ENCODE measurements around the gene CNTN1. TPM values are rescaled to one million over a fixed set of nuclear protein-coding genes. Genes with fewer than 3 reads are reported as not detected.

Gene CNTN1
- total and polyA plus RNA-seq, 10 of the 15 experiments (the other 5 are each of a cell fraction or from before 2014, with no cell fraction given): 0.06 to 0.14 TPM; not detected in 8

DNA sequence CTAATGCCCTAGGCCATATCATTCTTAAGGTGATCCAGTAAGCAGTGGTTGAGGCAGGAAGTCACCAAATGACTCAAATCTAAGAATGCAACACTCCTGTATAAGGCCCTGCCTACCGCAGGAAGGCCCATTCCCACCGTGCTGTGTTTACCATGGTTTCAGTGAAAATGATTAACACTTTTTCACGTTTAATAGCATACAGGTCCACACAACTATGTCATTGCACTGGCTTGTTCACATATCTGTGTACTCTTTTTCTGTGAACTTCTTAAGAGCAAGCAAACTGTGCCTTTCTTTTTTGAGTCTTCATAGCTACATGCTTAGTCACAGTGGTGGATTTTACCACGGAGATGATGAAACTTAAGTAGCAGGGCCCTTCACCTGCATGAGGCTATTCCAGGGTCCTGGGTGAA is 214.9 kb downstream of the CNTN1 start (continued):
- TF ChIP-seq, protein P1, sequence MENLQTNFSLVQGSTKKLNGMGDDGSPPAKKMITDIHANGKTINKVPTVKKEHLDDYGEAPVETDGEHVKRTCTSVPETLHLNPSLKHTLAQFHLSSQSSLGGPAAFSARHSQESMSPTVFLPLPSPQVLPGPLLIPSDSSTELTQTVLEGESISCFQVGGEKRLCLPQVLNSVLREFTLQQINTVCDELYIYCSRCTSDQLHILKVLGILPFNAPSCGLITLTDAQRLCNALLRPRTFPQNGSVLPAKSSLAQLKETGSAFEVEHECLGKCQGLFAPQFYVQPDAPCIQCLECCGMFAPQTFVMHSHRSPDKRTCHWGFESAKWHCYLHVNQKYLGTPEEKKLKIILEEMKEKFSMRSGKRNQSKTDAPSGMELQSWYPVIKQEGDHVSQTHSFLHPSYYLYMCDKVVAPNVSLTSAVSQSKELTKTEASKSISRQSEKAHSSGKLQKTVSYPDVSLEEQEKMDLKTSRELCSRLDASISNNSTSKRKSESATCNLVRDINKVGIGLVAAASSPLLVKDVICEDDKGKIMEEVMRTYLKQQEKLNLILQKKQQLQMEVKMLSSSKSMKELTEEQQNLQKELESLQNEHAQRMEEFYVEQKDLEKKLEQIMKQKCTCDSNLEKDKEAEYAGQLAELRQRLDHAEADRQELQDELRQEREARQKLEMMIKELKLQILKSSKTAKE (IDR thresholded peaks at IDR 0.05; ENCODE audit: low read depth, poor library complexity, severe bottlenecking): no peak
- TF ChIP-seq ATF7 (IDR thresholded peaks at IDR 0.05; ENCODE audit: low read depth) (0 out of 2 replicates have a peak, but pooled peaks have one; percentile 23), NFIC (IDR thresholded peaks at IDR 0.05; ENCODE audit: low read depth, low read length) (peak; percentile 76)
- TF ChIP-seq, protein P2, sequence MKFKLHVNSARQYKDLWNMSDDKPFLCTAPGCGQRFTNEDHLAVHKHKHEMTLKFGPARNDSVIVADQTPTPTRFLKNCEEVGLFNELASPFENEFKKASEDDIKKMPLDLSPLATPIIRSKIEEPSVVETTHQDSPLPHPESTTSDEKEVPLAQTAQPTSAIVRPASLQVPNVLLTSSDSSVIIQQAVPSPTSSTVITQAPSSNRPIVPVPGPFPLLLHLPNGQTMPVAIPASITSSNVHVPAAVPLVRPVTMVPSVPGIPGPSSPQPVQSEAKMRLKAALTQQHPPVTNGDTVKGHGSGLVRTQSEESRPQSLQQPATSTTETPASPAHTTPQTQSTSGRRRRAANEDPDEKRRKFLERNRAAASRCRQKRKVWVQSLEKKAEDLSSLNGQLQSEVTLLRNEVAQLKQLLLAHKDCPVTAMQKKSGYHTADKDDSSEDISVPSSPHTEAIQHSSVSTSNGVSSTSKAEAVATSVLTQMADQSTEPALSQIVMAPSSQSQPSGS (IDR thresholded peaks at IDR 0.05; ENCODE audit: low read length): peak; percentile 61; the same call in 1 of the 2 replicates

DNA sequence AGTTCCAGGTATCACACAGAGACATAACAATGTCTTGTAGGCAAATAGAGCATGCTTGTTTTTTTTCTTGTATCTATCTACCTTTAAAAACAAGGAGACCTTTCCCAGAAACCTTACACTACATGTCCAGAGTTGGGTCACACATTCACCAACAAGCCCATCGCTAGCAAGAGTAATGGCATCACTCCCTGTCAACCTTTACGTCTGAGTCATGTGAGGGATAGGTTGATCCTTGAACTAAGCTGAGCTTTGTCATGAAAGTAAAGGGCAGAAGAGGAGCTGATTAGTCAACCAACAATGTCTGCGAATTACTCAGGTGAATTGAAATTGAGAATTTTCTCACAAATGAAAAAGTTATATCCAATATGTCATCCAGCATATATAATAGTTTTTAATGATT is 219.4 kb downstream of the CNTN1 start:
- no peak for FAIRE-seq
- no peaks in the 10 kb centered on the region for H3K9me3 ChIP-seq (replicated peaks; ENCODE audit: control insufficient read depth, insufficient read depth, low read length)
- ChIA-PET POLR2A (no interaction called here), RAD21 (ENCODE audit: unreplicated experiment) (no interaction called here), SMC1A (ENCODE audit: uncharacterized antibody, unreplicated experiment) (no interaction called here), CTCF (no interaction called here)
- in situ Hi-C loops (cut with MboI) (loop anchor here (10.0 kb wide), 1 partner anchor 467 kb away; no protein-coding TSS in a partner anchor), intact Hi-C loops (cut with micrococcal nuclease; ENCODE audit: unreplicated experiment) (no loop called here)
- no peaks in the 10 kb centered on the region for H3K79me2 ChIP-seq (ENCODE audit: control insufficient read depth, insufficient read depth, low read length)
- no peak overlapping the region for H3K27ac ChIP-seq (ENCODE audit: control insufficient read depth, insufficient read depth)
- no TSS peak for BruUV-seq (replicated peaks)
- no peaks in the 10 kb centered on the region for H4K20me1 ChIP-seq (ENCODE audit: control insufficient read depth, insufficient read depth)
- H3K36me3 ChIP-seq (ENCODE audit: control insufficient read depth in 2 of 2, insufficient read depth in 2 of 2, low read length in 1 of 2): no peaks in the 10 kb centered on the region
- H3K4me1 ChIP-seq (ENCODE audit: control insufficient read depth, insufficient read depth, low read length): no peaks in the 10 kb centered on the region; the same call in 1 of the 2 replicates
- TF ChIP-seq RB1 (IDR thresholded peaks at IDR 0.05; ENCODE audit: borderline replicate concordance) (no peak), EZH2 (IDR thresholded peaks at IDR 0.05; ENCODE audit: borderline replicate concordance, control insufficient read depth, low read depth, low read length) (no peak), ATF3 (IDR thresholded peaks at IDR 0.05; ENCODE audit: borderline replicate concordance, extremely low read depth, low read depth, low read length) (no peak), MEF2B (IDR thresholded peaks at IDR 0.05; ENCODE audit: partially characterized antibody, poor library complexity, severe bottlenecking) (no peak), BCL3 (IDR thresholded peaks at IDR 0.05; ENCODE audit: borderline replicate concordance, insufficient read depth, low read depth, low read length, poor library complexity, severe bottlenecking) (no peak), ZBED1 (IDR thresholded peaks at IDR 0.05; ENCODE audit: borderline replicate concordance) (no peak), BCL11A (IDR thresholded peaks at IDR 0.05; ENCODE audit: low read depth, low read length) (no peak), KLF5 (IDR thresholded peaks at IDR 0.05; ENCODE audit: partially characterized antibody) (no peak), HDAC6 (IDR thresholded peaks at IDR 0.05; ENCODE audit: unreplicated experiment) (no peak), CREM (IDR thresholded peaks at IDR 0.05; ENCODE audit: low read depth) (no peak)
- TF ChIP-seq, protein P3, sequence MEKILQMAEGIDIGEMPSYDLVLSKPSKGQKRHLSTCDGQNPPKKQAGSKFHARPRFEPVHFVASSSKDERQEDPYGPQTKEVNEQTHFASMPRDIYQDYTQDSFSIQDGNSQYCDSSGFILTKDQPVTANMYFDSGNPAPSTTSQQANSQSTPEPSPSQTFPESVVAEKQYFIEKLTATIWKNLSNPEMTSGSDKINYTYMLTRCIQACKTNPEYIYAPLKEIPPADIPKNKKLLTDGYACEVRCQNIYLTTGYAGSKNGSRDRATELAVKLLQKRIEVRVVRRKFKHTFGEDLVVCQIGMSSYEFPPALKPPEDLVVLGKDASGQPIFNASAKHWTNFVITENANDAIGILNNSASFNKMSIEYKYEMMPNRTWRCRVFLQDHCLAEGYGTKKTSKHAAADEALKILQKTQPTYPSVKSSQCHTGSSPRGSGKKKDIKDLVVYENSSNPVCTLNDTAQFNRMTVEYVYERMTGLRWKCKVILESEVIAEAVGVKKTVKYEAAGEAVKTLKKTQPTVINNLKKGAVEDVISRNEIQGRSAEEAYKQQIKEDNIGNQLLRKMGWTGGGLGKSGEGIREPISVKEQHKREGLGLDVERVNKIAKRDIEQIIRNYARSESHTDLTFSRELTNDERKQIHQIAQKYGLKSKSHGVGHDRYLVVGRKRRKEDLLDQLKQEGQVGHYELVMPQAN (conservative IDR thresholded peaks at IDR 0.05): no peak
- H3K27me3 ChIP-seq (replicated peaks in 1 of 2; ENCODE audit: control insufficient read depth in 2 of 2, insufficient read depth in 2 of 2, low read length in 1 of 2): no peaks in the 10 kb centered on the region
- H3K4me2 ChIP-seq (ENCODE audit: control insufficient read depth, insufficient read depth): no peak overlapping the region
- no peak overlapping the region for H2AFZ ChIP-seq (ENCODE audit: control insufficient read depth, low read depth, low read length)
- ATAC-seq: no peak
- WGBS (ENCODE audit: insufficient coverage, insufficient replicate concordance, low lambda C conversion rate, missing lambda C conversion rate): 71% methylated on average over 3 of the region's 3 CpGs
- no peak overlapping the region for H3K9ac ChIP-seq (ENCODE audit: control insufficient read depth, insufficient read depth, low read length)
- no peak overlapping the region for H3K4me3 ChIP-seq
- DNase-seq (ENCODE audit: low read depth, low spot score): no peak
